Esophagus squamous epithelium (tissue), 4 donors: ENCODE measurements around the gene PREX1.

Experiments used
- CTCF ChIP-seq, 6 experiments: fragments of 450-650 bp in 4 of 6; fragments of 200-600 bp in 2 of 6; sonication (generic) in 2 of 6; IDR thresholded peaks; one replicate each; pipeline ENCODE4 v1.5.1; 2016 to 2019; ENCODE audit warnings: antibody characterized with exemption in 6 of 6, mild to moderate bottlenecking in 4 of 6, moderate library complexity in 4 of 6
- POLR2A ChIP-seq, 4 donors: fragments of 450-650 bp; IDR thresholded peaks; one replicate each; pipeline ENCODE4 v1.6.1; 2017; ENCODE audit warnings: antibody characterized with exemption in 4 of 4, mild to moderate bottlenecking in 4 of 4, moderate library complexity in 3 of 4

GRCh38 chr20:48649868-48650267 is 177.9 kb downstream of the PREX1 start:
- no peak for TF ChIP-seq CTCF (IDR thresholded peaks at IDR 0.05)
- no peak for TF ChIP-seq POLR2A (IDR thresholded peaks at IDR 0.05)
